ENCODE results near the gene CLEC18C. TPM values are rescaled to one million over a fixed set of nuclear protein-coding genes. Genes with fewer than 3 reads are reported as not detected.
A peak's percentile ranks its signal among the peaks of the same experiment; 100 is the strongest.

Gene CLEC18C
- polyA plus RNA-seq, 1 of the 3 experiments (the other 2 are of a cell fraction) = 0.08 TPM

DNA sequence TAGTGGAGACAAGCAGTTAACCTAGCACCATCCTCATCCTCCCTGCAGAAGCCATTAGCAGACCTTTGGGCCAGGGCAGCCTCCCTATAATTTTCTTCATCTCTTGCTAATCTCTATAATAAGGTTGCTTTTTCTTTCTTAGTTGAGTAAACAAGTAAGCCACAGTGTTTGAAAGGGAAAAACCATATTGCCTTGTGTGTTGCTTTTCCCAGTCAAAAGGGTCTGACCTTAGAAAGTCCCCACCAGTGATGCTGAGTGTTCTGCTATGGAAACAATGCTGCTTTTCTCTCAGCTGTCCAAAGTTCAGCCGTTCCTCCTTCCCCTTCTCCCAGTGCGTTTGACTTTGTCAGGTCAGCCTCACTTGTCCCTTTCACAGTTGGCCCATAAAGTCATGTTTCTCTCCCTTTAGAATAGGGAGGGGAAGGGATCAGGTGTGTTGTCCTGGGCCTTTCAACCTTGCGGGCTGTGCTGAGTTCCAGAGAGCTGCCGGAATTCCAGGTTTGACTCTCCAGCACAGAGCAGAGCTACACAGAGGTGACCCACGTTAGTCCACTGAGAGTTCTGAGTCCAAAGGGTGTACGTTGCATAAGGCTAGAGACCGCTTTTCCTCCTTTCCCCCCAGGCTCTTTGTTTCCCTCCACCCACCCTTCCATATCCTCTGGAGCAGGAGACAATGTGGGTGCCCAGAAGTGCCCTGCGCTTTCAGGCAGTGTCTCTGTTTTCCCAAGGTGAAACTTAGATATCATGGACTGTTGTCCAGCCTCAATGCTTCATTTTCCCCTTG is 15.9 kb upstream of the CLEC18C start:
- H3K4me1 ChIP-seq (ENCODE audit: control insufficient read depth in 1 of 2, insufficient read depth in 2 of 2, low read depth in 1 of 2, low read length in 1 of 2) = 0 out of 4 replicates have a peak, but pooled peaks cover 0 to 4% of the 10 kb centered on the region in 2 experiments
- no peak overlapping the region for H3K4me2 ChIP-seq
- WGBS (ENCODE audit: low lambda C conversion rate) = 93% methylated on average over 8 of the region's 8 CpGs
- POLR2A ChIA-PET = no interaction called here
- no peak overlapping the region for H3K27ac ChIP-seq (ENCODE audit: low read depth in 2 of 2, low read length in 1 of 2)
- H3K79me2 ChIP-seq (ENCODE audit: insufficient read depth) = no peaks in the 10 kb centered on the region
- no peaks in the 10 kb centered on the region for H3K9me2 ChIP-seq
- H3K9me3 ChIP-seq = no peaks in the 10 kb centered on the region
- no peaks in the 10 kb centered on the region for H3K27me3 ChIP-seq (ENCODE audit: insufficient read depth)
- H3K4me3 ChIP-seq (ENCODE audit: low read depth in 2 of 2, low read length in 1 of 2) = no peak overlapping the region
- no peak overlapping the region for H2AFZ ChIP-seq (ENCODE audit: low read depth)
- H3K36me3 ChIP-seq (replicated peaks in 1 of 2; ENCODE audit: control insufficient read depth in 1 of 2, insufficient read depth in 2 of 2, low read length in 1 of 2) = peaks cover 43 to 66% of the 10 kb centered on the region in 2 experiments
- H4K20me1 ChIP-seq (ENCODE audit: insufficient read depth) = no peaks in the 10 kb centered on the region
- H3F3A ChIP-seq (replicated peaks; ENCODE audit: insufficient read depth) = peaks cover 8% of the 10 kb centered on the region
- CTCF ChIA-PET = interaction anchor here (0.5 to 3.3 kb wide), 2 partner anchors 7 to 123 kb away, joined by 3 to 15 read pairs; no protein-coding TSS in a partner anchor
- TF ChIP-seq, protein P1, sequence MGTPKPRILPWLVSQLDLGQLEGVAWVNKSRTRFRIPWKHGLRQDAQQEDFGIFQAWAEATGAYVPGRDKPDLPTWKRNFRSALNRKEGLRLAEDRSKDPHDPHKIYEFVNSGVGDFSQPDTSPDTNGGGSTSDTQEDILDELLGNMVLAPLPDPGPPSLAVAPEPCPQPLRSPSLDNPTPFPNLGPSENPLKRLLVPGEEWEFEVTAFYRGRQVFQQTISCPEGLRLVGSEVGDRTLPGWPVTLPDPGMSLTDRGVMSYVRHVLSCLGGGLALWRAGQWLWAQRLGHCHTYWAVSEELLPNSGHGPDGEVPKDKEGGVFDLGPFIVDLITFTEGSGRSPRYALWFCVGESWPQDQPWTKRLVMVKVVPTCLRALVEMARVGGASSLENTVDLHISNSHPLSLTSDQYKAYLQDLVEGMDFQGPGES (IDR thresholded peaks at IDR 0.05; ENCODE audit: low read depth, low read length) = no peak
- TF ChIP-seq, protein P2, sequence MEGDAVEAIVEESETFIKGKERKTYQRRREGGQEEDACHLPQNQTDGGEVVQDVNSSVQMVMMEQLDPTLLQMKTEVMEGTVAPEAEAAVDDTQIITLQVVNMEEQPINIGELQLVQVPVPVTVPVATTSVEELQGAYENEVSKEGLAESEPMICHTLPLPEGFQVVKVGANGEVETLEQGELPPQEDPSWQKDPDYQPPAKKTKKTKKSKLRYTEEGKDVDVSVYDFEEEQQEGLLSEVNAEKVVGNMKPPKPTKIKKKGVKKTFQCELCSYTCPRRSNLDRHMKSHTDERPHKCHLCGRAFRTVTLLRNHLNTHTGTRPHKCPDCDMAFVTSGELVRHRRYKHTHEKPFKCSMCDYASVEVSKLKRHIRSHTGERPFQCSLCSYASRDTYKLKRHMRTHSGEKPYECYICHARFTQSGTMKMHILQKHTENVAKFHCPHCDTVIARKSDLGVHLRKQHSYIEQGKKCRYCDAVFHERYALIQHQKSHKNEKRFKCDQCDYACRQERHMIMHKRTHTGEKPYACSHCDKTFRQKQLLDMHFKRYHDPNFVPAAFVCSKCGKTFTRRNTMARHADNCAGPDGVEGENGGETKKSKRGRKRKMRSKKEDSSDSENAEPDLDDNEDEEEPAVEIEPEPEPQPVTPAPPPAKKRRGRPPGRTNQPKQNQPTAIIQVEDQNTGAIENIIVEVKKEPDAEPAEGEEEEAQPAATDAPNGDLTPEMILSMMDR (IDR thresholded peaks at IDR 0.05) = no peak
- TF ChIP-seq TCF12 (IDR thresholded peaks at IDR 0.05) (no peak), SIN3A (IDR thresholded peaks at IDR 0.05; ENCODE audit: borderline replicate concordance, low read depth, low read length) (no peak), MEF2A (IDR thresholded peaks at IDR 0.05; ENCODE audit: borderline replicate concordance, low read depth) (no peak), CHD2 (IDR thresholded peaks at IDR 0.05; ENCODE audit: low read length, partially characterized antibody) (no peak), ELF1 (IDR thresholded peaks at IDR 0.05) (no peak), YY1 (IDR thresholded peaks at IDR 0.05; ENCODE audit: low read depth) (no peak)
- peak; percentile 15 for DNase-seq
- H3K9ac ChIP-seq = no peak overlapping the region

- no peaks in the 10 kb centered on the region for H3K27me3 ChIP-seq (ENCODE audit: insufficient read depth)
- no peaks in the 10 kb centered on the region for H3K9me3 ChIP-seq
- no peak overlapping the region for H3K9ac ChIP-seq
- no peak overlapping the region for H3K27ac ChIP-seq (ENCODE audit: low read depth in 2 of 2, low read length in 1 of 2)
- ChIA-PET CTCF (interaction anchor here (0.5 to 1.3 kb wide), 2 partner anchors 122 to 404 kb away, joined by 3 read pairs; partner anchors contain the start of gene NOB1), POLR2A (no interaction called here)
- H3K9me2 ChIP-seq = no peaks in the 10 kb centered on the region
- no peak overlapping the region for H3K4me3 ChIP-seq (ENCODE audit: low read depth in 2 of 2, low read length in 1 of 2)
- H3K36me3 ChIP-seq (replicated peaks in 1 of 2; ENCODE audit: control insufficient read depth in 1 of 2, insufficient read depth in 2 of 2, low read length in 1 of 2) = peaks cover 37 to 58% of the 10 kb centered on the region in 2 experiments
- H3K79me2 ChIP-seq (ENCODE audit: insufficient read depth) = no peaks in the 10 kb centered on the region
- WGBS (ENCODE audit: low lambda C conversion rate) = 90% methylated on average over 7 of the region's 7 CpGs
- H4K20me1 ChIP-seq (ENCODE audit: insufficient read depth) = no peaks in the 10 kb centered on the region
- peak; percentile 12 for DNase-seq
- peaks cover 8% of the 10 kb centered on the region for H3F3A ChIP-seq (replicated peaks; ENCODE audit: insufficient read depth)
- no peak overlapping the region for H3K4me2 ChIP-seq
- no peak overlapping the region for H2AFZ ChIP-seq (ENCODE audit: low read depth)
- 0 out of 4 replicates have a peak, but pooled peaks cover 0 to 4% of the 10 kb centered on the region in 2 experiments for H3K4me1 ChIP-seq (ENCODE audit: control insufficient read depth in 1 of 2, insufficient read depth in 2 of 2, low read depth in 1 of 2, low read length in 1 of 2)
- TF ChIP-seq MAX (IDR thresholded peaks at IDR 0.05; ENCODE audit: low read depth) = no peak
- TF ChIP-seq, protein P3, sequence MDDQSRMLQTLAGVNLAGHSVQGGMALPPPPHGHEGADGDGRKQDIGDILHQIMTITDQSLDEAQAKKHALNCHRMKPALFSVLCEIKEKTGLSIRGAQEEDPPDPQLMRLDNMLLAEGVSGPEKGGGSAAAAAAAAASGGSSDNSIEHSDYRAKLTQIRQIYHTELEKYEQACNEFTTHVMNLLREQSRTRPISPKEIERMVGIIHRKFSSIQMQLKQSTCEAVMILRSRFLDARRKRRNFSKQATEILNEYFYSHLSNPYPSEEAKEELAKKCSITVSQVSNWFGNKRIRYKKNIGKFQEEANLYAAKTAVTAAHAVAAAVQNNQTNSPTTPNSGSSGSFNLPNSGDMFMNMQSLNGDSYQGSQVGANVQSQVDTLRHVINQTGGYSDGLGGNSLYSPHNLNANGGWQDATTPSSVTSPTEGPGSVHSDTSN (IDR thresholded peaks at IDR 0.05) = no peak
- TF ChIP-seq REST (IDR thresholded peaks at IDR 0.05; ENCODE audit: low read depth, low read length) = no peak
- TF ChIP-seq, protein P2 (IDR thresholded peaks at IDR 0.05) = no peak
- no peak for TF ChIP-seq SMC3 (IDR thresholded peaks at IDR 0.05; ENCODE audit: low read depth, low read length)
- no peak for TF ChIP-seq TAF1 (IDR thresholded peaks at IDR 0.05; ENCODE audit: borderline replicate concordance, low read depth, low read length)
- TF ChIP-seq SIN3A (IDR thresholded peaks at IDR 0.05; ENCODE audit: borderline replicate concordance, low read depth, low read length) = no peak
- no peak for TF ChIP-seq NRF1 (IDR thresholded peaks at IDR 0.05; ENCODE audit: low read depth, low read length)
These were observed 15.2 kb upstream of the CLEC18C start for GRCh38 chr16:70158261-70158939.

All from SK-N-SH (cell line).